Stimulated activated CD8-positive, alpha-beta memory T cell treated with anti-CD3 and anti-CD28 coated beads, Interleukin-15, amount 100 ng/mL, for 24 hours (primary cell): ENCODE results near the gene RALGAPA2.

ENCODE experiments used
- DNase-seq: peaks from one replicate; pipeline ENCODE4 v3.0.0-alpha.2; 2020; ENCODE audit warnings: low read depth

The RALGAPA2 gene

GRCh38 chr20:20465252-20465651 lies 247.2 kb downstream of the RALGAPA2 start:
- no peak for DNase-seq

- DNase-seq, result no peak
These were observed 248.5 kb downstream of the RALGAPA2 start for GRCh38 chr20:20463933-20464374.

DNA sequence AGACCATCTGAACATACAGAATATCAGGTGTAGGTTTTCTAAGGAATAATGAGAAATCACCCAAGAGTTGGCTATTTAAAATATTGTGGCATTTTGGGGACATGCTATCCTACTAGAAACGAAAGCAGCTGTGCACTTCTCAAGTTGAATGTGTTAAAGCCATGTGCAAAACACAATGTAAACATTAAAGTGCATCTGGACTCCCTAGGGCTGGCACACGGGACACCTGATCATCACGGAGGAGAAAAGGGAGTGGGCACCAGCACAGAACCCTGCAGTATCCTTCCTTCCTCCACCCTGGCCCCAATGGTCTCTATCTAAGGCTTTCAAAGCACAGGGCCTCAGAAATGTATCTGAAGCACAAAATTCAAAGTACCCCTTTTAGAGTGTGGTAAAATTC lies 250.3 kb downstream of the RALGAPA2 start:
- DNase-seq, result no peak

DNA sequence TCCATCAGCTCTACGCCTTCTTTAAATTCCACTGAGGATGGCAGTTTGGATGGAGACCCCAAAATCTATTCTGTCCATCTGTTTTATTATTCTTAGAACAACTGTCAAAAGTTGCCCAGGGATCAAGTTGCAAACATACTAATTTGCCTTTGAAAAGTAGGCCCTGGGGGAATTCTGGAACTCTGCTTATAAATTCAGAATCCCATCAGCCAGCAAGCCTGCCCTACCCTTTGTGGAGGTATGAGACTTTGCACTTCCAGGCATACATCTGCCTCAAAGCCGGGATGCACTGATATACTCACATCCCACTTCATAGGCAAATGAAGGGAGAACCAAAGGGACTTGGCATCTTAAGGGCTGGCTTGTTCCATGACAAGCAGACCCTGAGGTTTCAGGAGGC lies 250.9 kb downstream of the RALGAPA2 start:
- no peak for DNase-seq

GRCh38 chr20:20459726-20460125 lies 252.7 kb downstream of the RALGAPA2 start:
- no peak for DNase-seq

DNA sequence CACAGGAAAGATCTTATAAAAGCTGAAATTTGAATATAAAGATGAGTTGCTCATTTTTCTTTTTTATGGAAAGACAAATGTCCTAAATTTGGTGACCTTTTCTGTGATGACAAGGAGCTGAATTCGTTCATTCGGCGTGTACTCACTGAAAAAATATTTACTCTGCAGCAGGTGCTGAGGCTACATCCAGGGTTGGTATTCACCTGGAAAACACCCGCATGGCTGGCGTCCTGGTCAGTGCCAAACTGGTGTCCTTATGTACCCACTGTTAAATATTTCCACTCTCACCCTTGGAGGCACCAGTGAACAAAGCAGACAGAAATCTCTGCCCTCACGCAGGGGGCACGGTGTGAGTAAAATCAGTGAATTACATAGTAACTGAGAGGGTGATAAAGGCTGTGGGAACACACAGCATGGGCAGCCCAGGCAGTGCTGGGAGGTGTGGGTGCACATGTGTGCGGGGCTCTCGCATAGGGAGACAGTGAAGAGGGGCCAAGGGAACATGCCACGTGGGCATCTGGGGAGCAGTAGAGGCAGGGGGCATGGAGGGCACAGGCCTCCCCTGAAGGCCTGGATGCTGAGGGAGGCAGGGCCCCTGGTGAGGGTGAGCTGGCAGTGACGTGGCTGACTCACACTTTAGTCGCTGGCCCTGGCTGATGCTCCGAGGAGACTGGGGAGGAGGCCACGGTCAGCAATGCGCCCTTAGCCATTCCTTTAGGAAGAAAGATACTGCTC lies 254.9 kb downstream of the RALGAPA2 start:
- no peak for DNase-seq

DNA sequence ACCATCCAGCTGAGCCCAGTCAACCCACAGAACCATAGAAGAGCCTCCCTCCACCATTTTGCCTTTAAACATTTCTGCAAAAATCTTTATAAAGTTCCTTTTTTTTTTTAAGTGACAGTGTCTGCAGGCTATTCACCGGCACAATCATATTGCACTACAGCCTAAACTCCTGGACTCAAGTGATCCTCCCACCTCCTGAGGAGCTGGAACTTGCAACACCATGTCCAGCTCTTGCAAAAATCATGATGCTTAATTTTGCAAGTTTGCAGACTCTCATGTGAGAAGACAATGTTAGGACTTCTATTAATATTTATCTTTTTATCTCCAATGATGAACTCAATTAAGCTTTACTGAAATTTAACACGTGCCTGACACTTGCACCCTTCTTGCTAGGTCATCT lies 255.7 kb downstream of the RALGAPA2 start:
- no peak for DNase-seq

DNA sequence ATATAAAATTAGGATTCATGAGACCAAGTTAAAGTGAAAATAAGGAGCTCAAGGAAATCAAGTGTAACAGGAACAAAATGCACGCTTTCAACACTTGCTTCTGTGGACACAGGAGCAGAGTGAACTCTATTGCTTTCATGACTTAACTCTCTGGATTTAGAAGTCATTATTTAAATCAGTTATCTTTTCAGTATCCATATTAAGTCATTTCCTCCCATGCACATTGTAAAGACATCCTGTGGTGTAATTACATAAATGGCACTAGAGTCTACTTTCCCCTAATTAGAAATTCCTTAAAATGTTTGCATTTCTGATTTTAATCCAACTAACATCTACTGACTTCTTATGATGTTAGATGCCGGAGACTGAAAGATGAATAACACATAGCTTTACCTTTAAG lies 256.5 kb downstream of the RALGAPA2 start:
- no peak for DNase-seq

- no peak for DNase-seq
These were observed 257.4 kb downstream of the RALGAPA2 start for GRCh38 chr20:20454850-20455627.

GRCh38 chr20:20454367-20454766 lies 258.1 kb downstream of the RALGAPA2 start:
- no peak for DNase-seq

- DNase-seq, result peak; percentile 7
These were observed 260.2 kb downstream of the RALGAPA2 start for GRCh38 chr20:20452254-20452676.

- DNase-seq, result no peak
These were observed 261.9 kb downstream of the RALGAPA2 start for GRCh38 chr20:20450521-20450920.

- no peak for DNase-seq
These were observed 263.6 kb downstream of the RALGAPA2 start for GRCh38 chr20:20448881-20449280.

DNA sequence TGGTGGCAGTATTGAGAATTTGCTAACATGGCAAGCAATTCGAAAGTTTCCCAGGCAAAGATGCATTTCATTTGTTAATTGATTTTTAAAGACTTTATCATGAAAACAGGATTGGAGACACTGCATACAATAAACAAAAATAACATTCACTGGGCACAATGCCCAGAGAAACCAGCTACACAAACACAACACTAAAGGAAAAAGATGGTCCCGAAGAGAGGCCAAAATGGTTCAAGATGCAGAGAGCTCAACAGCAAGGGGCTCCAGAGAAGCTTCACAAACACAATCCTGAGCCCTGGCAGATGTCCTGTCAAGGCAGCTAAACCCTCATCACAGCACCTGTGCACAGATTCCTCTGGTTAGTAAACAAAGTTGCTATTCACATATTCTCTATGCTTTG lies 265.2 kb downstream of the RALGAPA2 start:
- no peak for DNase-seq

DNA sequence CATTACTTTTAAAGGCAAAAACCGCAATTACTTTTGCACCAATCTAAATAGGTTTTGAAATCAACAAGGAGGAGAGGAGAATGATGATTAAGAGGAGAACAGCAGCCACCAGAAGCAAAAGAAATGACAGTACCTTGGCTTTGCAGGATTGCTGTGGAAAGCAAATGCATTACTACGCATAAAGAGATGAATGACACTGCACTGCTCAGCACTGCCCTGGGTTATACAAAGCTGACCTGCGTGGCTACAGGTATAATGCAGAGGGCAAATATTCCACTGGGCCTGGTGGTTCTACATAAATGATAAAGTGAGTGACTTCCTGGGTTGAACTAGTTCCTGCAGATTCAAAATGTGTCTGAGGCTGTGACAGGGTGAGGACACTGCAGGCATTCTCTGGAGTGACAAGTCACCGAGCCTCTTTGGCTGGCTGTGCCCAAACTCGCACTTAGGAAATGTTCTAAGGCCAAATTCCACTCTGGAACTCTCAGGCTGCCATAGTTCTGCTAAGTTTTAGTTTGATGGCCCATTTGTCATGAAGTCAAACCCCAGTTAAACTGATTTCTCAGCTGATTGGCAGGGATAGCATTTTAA lies 265.9 kb downstream of the RALGAPA2 start:
- DNase-seq, result no peak

GRCh38 chr20:20446001-20446400 lies 266.4 kb downstream of the RALGAPA2 start:
- no peak for DNase-seq

GRCh38 chr20:20443504-20443903 lies 268.9 kb downstream of the RALGAPA2 start:
- no peak for DNase-seq

DNA sequence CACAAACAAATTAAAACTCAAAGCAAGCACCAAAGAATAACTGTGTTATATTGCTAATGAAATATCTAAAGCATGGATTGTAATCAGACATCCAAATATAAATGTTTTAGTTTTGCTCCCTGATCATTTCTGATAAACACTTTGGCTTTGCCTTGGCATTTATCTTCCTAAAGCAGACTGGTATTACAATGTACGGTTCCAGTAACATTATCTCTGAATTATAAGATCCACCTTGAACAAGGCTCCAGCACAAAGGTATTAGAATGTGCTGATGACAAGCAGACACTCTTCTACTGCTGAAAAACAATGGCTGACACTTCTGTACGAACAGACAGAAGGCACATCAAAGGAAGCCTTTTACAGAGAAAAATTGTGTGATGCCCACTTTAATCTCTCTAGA lies 270.0 kb downstream of the RALGAPA2 start:
- DNase-seq, result no peak

DNA sequence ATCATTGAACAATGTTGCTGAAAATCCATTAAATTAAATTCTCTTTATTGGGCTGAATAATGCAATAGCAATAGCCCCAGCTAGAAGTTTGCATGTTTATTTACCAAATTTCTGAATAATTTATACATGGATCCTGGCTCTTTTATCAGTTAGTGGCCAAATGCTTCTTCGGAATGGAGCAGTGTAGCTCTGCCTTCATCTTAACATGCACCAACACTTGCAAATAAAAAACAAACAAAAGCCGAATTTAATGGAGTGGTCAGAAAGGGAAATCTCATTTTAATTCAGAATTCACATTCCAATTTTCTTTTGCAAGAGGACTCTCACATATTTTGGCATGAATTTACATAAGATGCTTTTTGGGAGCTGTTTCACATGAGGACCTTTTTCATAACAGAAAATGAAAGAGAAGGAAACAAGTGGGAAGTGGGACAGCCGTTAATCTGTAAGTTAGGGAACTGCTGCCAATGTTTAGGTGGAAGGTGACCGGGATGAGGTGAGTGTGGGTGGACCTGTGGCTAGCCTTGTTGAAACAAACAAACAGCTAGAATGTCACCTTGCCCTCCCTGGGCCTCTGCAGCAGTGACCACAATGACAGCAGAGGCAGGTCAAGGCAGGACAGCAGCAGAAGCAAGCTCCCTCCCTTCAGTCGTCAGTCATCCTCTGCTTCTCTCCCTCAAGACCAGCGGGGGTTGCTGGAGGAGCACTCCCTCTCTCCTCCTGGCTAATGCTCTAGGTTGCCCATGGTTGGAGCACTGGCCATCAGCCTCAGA lies 271.4 kb downstream of the RALGAPA2 start:
- no peak for DNase-seq

- DNase-seq, result no peak
These were observed 272.0 kb downstream of the RALGAPA2 start for GRCh38 chr20:20440481-20440880.

DNA sequence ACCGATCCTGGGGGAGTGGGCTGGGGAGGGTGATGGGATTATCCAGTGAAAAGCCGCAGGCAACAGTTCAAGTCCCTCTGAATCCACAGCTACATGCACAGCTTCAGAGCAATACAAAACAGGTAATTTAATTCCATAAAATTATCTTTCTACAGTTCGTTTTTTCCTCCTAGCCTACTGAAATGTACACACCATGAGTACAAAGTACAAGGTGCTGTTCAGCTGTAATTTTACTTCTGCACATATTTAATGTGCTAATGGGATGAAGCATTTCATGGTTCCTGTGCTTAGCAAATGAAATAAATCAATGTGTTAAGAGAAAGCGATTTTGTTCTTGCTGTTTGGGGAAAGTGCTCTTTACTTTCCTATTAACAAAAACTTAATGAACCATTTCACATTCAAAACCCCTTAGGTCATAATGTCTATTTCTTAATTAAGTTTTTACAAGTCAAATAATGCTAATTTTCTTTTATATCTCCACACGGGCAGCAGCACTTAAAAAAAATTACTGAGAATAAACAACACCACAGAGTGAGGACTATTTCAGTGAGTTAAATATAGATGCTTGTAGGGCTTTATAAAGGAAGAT lies 272.7 kb downstream of the RALGAPA2 start:
- DNase-seq, result no peak

GRCh38 chr20:20437314-20437713 lies 275.1 kb downstream of the RALGAPA2 start:
- no peak for DNase-seq
